HG03025 (cell line): ENCODE measurements around the gene NR1H2.

Experiments used
- ATAC-seq: cut with Tn5 transposase; IDR thresholded peaks from one replicate; pipeline ENCODE4 v1.9.1; 2021; ENCODE audit warnings: mild to moderate bottlenecking, moderate library complexity; ENCODE audit not compliant: unreplicated experiment, low FRiP score

NR1H2 gene

DNA sequence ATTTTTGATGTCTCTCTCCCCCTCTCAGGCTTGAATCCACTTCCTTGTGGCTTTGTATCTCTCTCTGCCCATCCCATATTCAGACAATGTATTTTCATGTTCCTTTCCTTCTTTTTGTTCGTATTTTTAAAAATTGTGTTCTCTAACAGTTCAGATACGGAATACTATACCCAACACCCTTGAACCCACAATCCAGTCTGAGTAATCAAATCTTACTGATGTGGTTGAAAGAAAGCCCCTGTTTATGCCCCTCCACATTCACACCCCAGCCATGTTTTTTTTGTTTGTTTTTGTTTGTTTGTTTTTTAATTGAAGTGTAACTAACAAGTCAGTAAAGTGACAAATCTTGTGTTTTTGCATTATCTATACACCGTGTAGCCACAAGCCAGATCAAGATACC is 43.9 kb downstream of the NR1H2 start:
- ATAC-seq: no peak

DNA sequence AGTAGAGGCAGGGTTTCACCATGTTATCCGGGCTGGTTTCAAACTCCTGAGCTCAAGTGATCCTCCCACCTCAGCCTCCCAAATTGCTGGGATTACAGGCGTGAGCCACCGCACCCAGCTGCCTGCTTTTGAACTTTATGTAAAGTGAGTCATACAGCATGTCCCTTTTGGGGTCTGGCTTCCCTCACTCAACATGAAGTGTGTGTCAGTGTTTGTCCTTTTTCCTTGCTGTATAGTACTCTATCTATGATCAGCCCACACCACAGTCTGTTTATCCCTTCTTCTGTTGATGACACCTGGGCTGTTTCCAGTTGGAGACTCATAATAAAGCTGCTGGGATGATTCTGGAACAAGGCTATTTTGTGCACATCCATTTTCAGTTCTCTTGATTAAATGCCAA is 44.6 kb downstream of the NR1H2 start:
- no peak for ATAC-seq

DNA sequence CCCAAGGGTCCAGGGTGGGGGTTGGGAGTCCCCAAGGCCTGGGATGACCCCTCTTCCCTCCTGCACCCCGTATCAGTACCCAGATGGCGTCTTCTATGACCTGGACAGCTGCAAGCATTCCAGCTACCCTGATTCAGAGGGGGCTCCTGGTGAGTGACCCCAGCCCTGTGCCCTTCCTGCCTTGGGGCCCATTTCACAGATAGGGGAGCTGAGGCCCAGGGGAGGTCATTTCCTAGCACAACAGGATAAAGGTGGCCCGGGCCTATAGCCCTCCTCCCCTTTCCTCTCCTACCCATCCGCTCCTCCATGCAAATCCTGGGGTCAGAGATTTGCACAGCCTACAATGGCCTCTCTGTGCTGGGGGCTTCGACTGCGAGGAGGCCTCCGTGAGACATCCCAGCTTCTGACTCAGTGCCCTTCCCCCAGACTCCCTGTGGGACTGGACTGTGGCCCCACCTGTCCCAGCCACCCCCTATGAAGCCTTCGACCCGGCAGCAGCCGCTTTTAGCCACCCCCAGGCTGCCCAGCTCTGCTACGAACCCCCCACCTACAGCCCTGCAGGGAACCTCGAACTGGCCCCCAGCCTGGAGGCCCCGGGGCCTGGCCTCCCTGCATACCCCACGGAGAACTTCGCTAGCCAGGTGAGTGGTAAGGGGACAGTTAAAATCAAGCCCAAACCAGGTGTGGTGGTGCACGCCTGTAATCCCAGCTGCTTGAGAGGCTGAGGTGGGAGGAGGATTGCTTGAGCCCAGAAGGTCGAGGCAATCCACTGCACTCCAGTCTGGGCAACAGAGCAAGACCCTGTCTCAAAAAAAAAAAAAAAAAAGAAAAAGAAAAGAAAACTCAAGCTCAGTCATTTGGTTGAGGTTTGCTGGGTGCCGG is 46.4 kb downstream of the NR1H2 start:
- no peak for ATAC-seq

DNA sequence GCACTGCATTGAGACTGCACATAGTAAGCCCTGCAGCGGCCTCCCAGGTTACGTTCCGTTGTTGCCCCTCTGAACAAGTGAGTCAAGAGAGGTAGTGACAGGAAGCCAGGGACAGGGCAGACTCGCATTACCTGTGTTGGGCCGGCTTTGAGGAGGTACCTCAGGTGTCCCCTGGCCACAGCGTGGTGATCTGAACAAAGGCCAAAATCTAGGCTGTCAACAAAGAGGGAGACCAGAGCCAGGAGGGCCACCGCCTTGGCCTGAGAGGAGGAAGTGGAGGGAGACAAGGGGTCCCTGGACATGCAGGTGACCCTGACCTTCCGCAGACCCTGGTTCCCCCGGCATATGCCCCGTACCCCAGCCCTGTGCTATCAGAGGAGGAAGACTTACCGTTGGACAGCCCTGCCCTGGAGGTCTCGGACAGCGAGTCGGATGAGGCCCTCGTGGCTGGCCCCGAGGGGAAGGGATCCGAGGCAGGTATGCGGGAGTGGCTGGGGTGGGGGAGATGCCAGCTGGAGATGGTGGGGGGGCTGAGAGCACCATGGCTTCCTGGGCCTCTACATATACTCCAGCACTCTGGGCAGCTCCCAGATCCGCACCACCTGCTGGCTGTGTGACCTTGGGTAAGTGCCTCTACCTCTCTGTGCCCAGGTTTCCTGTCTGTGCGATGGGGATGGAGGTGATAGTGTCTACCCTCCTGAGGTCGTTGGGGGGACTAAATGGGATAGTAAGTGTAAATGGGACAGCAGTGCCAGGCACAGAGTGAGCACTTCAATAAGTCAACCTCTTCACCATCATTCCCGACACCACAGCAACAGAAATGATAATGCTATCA is 47.2 kb downstream of the NR1H2 start:
- no peak for ATAC-seq

DNA sequence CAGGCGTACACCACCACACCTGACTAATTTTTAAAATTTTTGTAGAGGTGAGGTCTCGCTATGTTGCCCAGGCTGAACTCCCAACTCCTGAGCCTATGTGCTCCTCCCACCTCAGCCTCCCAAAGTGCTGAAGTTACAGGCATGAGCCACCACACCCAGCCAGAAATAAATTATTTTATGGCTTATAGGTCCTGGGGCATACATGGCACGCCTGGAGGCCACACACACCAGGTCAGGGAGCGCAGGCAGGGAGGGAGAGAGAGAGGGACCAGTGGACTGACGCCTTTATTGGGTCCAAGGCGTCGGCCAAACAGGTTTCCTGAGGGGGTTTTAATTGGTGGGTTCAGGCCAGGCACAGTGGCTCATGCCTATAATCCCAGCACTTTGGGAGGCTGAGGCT is 49.3 kb downstream of the NR1H2 start:
- ATAC-seq: no peak

DNA sequence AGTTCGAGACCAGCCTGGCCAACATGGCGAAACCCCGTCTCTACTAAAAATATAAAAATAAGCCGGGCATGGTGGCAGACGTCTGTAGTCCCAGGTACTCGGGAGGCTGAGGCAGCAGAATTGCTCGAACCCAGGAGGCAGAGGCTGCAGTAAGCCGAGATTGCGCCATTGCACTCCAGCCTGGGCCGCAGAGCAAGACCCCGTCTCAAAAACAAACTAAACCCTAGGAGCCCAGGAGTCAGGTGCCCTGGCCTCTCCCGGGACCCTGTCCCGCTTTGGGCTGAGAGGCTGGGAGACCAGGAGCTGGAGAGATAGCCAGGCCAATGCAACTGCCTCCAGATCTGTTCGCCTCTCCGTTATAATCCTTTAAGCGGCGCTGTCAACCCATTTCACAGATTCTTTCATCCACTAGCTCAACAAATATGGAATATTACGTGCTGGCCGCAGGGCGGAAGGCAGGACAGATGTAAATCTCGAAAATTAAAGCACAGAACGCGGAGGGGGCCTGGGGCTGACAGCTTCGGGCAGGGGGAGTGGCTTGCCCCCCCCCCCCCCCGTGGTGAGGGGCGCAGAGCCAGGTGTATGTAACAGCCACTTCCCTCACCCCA is 51.2 kb downstream of the NR1H2 start:
- ATAC-seq: no peak

DNA sequence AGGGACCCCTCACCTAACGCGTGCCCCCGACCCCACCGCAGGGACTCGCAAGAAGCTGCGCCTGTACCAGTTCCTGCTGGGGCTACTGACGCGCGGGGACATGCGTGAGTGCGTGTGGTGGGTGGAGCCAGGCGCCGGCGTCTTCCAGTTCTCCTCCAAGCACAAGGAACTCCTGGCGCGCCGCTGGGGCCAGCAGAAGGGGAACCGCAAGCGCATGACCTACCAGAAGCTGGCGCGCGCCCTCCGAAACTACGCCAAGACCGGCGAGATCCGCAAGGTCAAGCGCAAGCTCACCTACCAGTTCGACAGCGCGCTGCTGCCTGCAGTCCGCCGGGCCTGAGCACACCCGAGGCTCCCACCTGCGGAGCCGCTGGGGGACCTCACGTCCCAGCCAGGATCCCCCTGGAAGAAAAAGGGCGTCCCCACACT is 51.8 kb downstream of the NR1H2 start:
- no peak for ATAC-seq

DNA sequence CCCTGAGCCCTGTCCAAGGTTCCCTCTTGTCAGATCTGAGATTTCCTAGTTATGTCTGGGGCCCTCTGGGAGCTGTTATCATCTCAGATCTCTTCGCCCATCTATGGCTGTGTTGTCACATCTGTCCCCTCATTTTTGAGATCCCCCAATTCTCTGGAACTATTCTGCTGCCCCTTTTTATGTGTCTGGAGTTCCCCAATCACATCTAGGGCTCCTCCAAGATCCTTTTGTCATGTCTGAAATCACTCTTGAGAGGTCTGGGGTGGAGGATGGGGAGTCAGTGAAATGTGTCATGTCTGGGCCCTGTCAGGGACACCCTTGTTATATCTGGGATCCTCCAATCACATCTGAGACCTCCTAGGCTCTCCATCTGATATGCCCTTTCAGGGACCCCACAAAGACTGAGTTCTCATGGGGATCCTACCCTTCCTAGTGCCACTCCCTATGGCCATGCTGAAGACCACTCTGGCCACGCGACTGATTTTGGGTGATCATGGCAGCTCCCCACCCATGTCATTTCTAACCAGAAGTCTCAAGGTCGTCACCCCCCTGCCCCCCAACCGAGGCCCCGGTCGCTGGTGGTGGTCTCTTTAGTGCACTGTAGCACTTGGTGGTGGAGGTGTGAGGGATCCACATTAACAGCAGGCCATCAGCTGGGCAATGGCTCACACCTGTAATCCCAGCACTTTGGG is 52.7 kb downstream of the NR1H2 start:
- ATAC-seq: no peak

DNA sequence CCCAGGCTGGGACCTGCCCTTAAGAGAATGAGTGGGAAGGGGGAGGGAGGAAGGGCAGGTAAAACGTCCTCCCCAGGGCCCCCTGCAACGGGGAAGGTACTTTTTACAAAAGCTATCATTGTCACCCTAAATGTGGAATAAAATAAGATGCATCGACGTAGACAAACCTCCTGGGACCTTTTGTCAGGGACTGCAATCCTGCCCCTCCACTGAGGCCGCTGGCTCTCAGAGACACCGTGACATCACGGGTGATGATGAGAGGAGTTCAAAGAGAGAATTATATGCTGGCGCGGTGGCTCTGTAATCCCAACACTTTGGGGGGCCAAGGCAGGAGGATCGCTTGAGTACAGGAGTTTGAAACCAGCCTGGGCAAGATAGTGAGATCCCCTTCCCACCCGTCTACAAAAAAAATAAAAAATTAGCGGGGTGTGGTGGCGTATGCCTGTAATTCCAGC is 54.7 kb downstream of the NR1H2 start:
- no peak for ATAC-seq

DNA sequence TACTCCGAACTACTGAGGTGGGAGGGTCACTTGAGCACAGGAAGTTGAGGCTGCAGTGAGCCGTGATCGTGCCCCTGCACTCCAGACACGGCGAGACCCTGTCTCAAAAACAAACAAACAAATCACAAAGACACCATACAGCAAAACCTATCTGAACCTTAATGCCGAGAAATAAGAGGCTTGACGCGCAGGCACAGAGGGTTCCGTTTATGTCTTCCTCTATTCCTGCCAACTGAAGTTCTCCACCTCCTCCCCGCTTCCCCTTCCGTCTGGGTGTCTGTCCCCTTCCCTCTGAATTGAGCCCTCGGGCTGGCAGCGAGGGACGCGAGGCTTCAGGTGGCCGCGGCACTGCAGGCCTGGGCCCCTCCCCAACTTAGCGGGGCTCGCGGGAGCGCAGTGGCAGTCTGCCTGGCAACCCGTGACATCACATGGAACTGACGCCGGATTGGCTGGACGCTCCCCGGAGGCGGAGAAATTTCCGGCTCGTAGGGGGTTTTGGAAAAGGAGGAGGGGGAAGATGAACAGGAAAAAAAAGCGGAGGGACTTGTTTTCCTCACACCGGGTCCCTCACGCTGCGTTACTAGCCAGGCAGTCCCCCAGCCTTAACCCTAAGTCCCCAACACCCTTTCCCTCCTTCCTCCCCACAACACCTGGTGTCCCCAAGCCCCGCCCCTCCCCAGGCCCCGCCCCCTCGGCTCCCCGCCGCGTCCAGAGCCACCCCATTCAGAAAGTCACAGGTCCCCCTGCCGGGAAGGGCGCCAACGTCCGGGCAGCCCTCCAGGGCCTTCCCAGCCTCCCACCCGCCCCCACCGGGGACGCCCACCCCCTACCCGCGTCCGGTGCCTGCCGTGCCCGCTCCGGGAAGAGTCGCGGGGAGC is 55.3 kb downstream of the NR1H2 start:
- peak; percentile 72 for ATAC-seq

DNA sequence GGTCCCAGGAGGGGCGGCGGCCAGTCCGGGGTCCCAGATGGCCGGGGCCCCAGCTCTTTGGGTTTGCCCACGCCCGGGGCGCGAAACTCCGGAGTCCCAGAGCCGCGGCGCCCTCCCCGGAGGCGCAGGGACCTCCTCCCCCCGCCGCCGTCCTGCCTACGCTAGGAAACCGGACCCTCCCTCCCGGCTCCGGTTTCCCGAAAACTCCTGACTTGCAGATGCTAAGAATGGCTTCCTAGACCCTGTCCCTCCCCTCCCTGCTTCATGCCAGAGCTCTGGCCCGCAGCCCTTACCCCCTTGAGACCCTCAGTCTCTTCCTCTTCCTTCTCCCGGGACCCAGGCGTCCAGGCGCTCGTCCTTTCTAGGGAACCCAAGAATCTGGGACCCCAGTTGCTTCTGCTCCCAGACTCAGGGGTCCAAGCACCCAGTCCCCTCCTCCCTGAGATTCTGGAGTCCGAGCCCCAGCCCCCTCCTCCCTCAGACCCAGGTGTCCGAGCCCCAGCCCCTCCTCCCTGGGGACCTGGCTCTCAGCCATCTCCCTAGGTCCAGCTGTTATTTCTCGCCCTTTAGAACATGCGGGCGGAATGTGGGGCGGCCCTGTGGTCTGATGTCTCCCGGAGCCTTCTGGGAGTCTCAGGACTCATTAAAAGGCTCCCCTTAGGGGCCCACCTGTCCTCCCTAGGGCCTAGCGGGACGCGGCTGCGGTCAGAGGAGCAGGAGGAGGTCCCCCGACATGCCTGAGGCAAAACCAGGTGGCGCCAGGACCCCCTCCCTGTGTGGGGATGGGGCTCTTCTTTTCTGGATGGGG is 56.2 kb downstream of the NR1H2 start, which contains the start of gene MYBPC2:
Gene MYBPC2, plus strand, starts transcription at position 672 of the 808 bp plus-strand sequence. Its CDS starts 62 bp downstream, at position 734.
- ATAC-seq: no peak
